ENCODE measurements around the gene KRTAP9-6. TPM values are rescaled to one million over a fixed set of nuclear protein-coding genes. Genes with fewer than 3 reads are reported as not detected.
"Not testable (repeated sequence)": the region's sequence is repeated elsewhere in the genome, so short reads cannot be mapped to it uniquely, and the experiment has no call there.

The KRTAP9-6 gene
- total and polyA plus RNA-seq, 2 donors (not counting 1 experiment from before 2014, with no cell fraction given) = not detected

DNA sequence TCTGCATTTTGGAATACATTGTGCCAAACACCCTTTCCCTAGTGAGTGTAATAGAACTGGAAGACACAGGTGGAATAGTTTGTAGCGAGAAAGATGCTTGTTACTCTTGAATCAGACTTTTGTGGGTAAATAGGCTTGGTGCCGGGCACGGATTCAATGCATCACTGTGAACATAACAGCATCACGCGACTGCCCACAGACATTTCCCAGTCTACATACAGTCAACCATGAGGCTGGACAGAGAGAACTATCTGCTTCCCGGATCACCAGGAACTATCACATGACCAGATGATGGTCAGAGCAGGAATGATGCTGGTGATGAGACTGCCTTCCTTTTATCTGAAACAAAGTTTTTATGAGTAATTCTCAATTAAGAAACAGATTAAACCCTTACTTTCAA is 39.1 kb upstream of the KRTAP9-6 start:
- Histone ChIP-seq H3K36me3 (ENCODE audit: control insufficient read depth, insufficient read depth, low read length) (no peaks in the 10 kb centered on the region), H4K20me1 (ENCODE audit: control insufficient read depth, extremely low read depth, insufficient read depth, low read length) (no peaks in the 10 kb centered on the region), H3K9me3 (ENCODE audit: control insufficient read depth, insufficient read depth, low read depth, low read length) (no peaks in the 10 kb centered on the region), H3K4me1 (ENCODE audit: control insufficient read depth, extremely low read depth, insufficient read depth, low read length) (no peaks in the 10 kb centered on the region), H3K27ac (ENCODE audit: insufficient read depth, low read length) (no peak overlapping the region), H3K4me3 (replicated peaks in 1 of 4; ENCODE audit: control extremely low read depth in 1 of 4, insufficient read depth in 1 of 4, low read depth in 3 of 4, low read length in 4 of 4) (no peak overlapping the region), H3K79me2 (ENCODE audit: control insufficient read depth, insufficient read depth, low read length) (no peaks in the 10 kb centered on the region), H3K4me2 (ENCODE audit: extremely low read depth, insufficient read depth, low read length) (no peak overlapping the region), H3K27me3 (ENCODE audit: control insufficient read depth, insufficient read depth, low read length) (no peaks in the 10 kb centered on the region), H2AFZ (ENCODE audit: low read length) (no peak overlapping the region), H3K9ac (ENCODE audit: insufficient read depth, low read length) (no peak overlapping the region)
- TF ChIP-seq EZH2 (IDR thresholded peaks at IDR 0.05; ENCODE audit: low read length, missing control alignments) = no peak
- TF ChIP-seq, protein P1, sequence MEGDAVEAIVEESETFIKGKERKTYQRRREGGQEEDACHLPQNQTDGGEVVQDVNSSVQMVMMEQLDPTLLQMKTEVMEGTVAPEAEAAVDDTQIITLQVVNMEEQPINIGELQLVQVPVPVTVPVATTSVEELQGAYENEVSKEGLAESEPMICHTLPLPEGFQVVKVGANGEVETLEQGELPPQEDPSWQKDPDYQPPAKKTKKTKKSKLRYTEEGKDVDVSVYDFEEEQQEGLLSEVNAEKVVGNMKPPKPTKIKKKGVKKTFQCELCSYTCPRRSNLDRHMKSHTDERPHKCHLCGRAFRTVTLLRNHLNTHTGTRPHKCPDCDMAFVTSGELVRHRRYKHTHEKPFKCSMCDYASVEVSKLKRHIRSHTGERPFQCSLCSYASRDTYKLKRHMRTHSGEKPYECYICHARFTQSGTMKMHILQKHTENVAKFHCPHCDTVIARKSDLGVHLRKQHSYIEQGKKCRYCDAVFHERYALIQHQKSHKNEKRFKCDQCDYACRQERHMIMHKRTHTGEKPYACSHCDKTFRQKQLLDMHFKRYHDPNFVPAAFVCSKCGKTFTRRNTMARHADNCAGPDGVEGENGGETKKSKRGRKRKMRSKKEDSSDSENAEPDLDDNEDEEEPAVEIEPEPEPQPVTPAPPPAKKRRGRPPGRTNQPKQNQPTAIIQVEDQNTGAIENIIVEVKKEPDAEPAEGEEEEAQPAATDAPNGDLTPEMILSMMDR (conservative IDR thresholded peaks at IDR 0.05 in 1 of 2, IDR thresholded peaks at IDR 0.05 in 1 of 2; ENCODE audit: low read depth in 1 of 2, low read length in 2 of 2) = no peak
- DNase-seq (ENCODE audit: low read depth in 2 of 2) = no peak

DNA sequence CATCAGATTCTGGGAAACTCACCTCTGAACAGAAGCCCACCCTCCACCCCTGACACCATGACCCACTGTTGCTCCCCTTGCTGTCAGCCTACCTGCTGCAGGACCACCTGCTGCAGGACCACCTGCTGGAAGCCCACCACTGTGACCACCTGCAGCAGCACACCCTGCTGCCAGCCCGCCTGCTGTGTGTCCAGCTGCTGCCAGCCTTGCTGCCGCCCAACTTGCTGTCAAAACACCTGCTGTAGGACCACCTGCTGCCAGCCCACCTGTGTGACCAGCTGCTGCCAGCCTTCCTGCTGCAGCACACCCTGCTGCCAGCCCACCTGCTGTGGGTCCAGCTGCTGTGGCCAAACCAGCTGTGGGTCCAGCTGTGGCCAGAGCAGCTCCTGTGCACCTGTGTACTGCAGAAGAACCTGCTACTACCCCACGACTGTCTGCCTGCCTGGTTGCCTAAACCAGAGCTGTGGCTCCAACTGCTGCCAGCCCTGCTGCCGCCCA is 38.5 kb upstream of the KRTAP9-6 start, which contains the start of gene KRTAP9-2:
Gene KRTAP9-2 (plus strand): TSS at position 51 of the 498 bp plus-strand sequence. CDS start 7 bp downstream, at position 58.
- H3K9me3 ChIP-seq (ENCODE audit: control insufficient read depth, insufficient read depth, low read depth, low read length); H3K79me2 ChIP-seq (ENCODE audit: control insufficient read depth, insufficient read depth, low read length); H3K4me2 ChIP-seq (ENCODE audit: extremely low read depth, insufficient read depth, low read length); DNase-seq (ENCODE audit: low read depth in 2 of 2); H2AFZ ChIP-seq (ENCODE audit: low read length); H3K4me3 ChIP-seq (replicated peaks in 1 of 4; ENCODE audit: control extremely low read depth in 1 of 4, insufficient read depth in 1 of 4, low read depth in 3 of 4, low read length in 4 of 4); H3K27me3 ChIP-seq (ENCODE audit: control insufficient read depth, insufficient read depth, low read length); H4K20me1 ChIP-seq (ENCODE audit: control insufficient read depth, extremely low read depth, insufficient read depth, low read length); H3K9ac ChIP-seq (ENCODE audit: insufficient read depth, low read length); H3K27ac ChIP-seq (ENCODE audit: insufficient read depth, low read length); H3K36me3 ChIP-seq (ENCODE audit: control insufficient read depth, insufficient read depth, low read length); H3K4me1 ChIP-seq (ENCODE audit: control insufficient read depth, extremely low read depth, insufficient read depth, low read length): not testable (repeated sequence)

DNA sequence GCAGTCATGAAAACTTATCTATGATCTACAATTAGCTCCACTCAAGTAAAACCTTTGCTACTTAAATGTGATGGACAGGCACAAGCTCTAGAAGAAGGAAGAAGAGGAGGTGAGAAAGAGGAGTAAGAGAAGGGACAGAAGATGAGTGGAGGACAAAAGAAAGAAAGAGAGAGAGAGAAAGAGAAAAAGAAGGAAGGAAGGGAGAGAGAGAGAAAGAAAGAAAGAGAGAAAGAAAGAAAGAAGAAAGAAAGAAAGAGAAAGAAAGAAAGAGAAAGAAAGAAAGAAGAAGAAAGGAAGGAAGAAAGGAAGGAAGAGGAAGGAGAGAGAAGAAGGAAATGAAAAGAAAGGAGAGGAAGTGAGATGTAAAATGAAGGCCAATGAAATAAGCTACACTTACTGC is 35.1 kb upstream of the KRTAP9-6 start:
- Histone ChIP-seq H3K9ac (ENCODE audit: insufficient read depth, low read length) (no peak overlapping the region), H3K79me2 (ENCODE audit: control insufficient read depth, insufficient read depth, low read length) (no peaks in the 10 kb centered on the region), H3K4me2 (ENCODE audit: extremely low read depth, insufficient read depth, low read length) (no peak overlapping the region), H3K4me1 (ENCODE audit: control insufficient read depth, extremely low read depth, insufficient read depth, low read length) (no peaks in the 10 kb centered on the region), H3K9me3 (ENCODE audit: control insufficient read depth, insufficient read depth, low read depth, low read length) (no peaks in the 10 kb centered on the region), H3K27ac (ENCODE audit: insufficient read depth, low read length) (no peak overlapping the region), H4K20me1 (ENCODE audit: control insufficient read depth, extremely low read depth, insufficient read depth, low read length) (no peaks in the 10 kb centered on the region), H2AFZ (ENCODE audit: low read length) (no peak overlapping the region), H3K36me3 (ENCODE audit: control insufficient read depth, insufficient read depth, low read length) (no peaks in the 10 kb centered on the region), H3K27me3 (ENCODE audit: control insufficient read depth, insufficient read depth, low read length) (no peaks in the 10 kb centered on the region), H3K4me3 (replicated peaks in 1 of 4; ENCODE audit: control extremely low read depth in 1 of 4, insufficient read depth in 1 of 4, low read depth in 3 of 4, low read length in 4 of 4) (no peak overlapping the region)
- no peak for DNase-seq (ENCODE audit: low read depth in 2 of 2)
- TF ChIP-seq, protein P1 (conservative IDR thresholded peaks at IDR 0.05 in 1 of 2, IDR thresholded peaks at IDR 0.05 in 1 of 2; ENCODE audit: low read depth in 1 of 2, low read length in 2 of 2) = no peak
- TF ChIP-seq EZH2 (IDR thresholded peaks at IDR 0.05; ENCODE audit: low read length, missing control alignments) = no peak

Data from fibroblast of lung (primary cell).